Testis (tissue), 2 donors: ENCODE measurements around the gene IQUB.

Experiments used
- POLR2A ChIP-seq: fragments of 450-650 bp; IDR thresholded peaks from one replicate; pipeline ENCODE4 v1.6.1; 2017; ENCODE audit warnings: antibody characterized with exemption, mild to moderate bottlenecking, moderate library complexity
- TF ChIP-seq, protein P1 (sequence below), 3 experiments: fragments of 450-650 bp in 2 of 3; fragments of 200-600 bp in 1 of 3; sonication (generic) in 1 of 3; IDR thresholded peaks; one replicate each; pipeline ENCODE4 v1.5.1; 2016 to 2019; ENCODE audit warnings: antibody characterized with exemption in 3 of 3, mild to moderate bottlenecking in 2 of 3, moderate library complexity in 1 of 3

DNA sequence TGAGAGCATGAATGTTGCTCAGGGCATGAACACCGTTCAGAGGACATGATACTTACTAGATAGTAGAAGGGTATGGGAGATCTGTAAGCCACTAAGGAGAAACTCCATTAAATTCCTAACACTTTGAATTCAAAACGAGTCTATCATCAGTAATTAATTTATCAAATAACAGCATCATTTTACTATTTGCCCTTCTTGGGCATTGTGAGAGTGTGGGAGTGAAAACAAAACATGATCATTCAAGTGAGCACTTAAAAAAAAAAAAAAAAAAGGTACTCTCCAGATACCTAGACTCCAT is 46.7 kb upstream of the IQUB start:
- TF ChIP-seq, protein P1, sequence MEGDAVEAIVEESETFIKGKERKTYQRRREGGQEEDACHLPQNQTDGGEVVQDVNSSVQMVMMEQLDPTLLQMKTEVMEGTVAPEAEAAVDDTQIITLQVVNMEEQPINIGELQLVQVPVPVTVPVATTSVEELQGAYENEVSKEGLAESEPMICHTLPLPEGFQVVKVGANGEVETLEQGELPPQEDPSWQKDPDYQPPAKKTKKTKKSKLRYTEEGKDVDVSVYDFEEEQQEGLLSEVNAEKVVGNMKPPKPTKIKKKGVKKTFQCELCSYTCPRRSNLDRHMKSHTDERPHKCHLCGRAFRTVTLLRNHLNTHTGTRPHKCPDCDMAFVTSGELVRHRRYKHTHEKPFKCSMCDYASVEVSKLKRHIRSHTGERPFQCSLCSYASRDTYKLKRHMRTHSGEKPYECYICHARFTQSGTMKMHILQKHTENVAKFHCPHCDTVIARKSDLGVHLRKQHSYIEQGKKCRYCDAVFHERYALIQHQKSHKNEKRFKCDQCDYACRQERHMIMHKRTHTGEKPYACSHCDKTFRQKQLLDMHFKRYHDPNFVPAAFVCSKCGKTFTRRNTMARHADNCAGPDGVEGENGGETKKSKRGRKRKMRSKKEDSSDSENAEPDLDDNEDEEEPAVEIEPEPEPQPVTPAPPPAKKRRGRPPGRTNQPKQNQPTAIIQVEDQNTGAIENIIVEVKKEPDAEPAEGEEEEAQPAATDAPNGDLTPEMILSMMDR (IDR thresholded peaks at IDR 0.05) = no peak
- TF ChIP-seq POLR2A = no peak
